Sciatic nerve (tissue), 2 donors: ENCODE data around the gene CDX1. TPM values are rescaled to one million over a fixed set of nuclear protein-coding genes. Genes with fewer than 3 reads are reported as not detected.
A peak's percentile ranks its signal among the peaks of the same experiment; 100 is the strongest.

Source experiments
- ATAC-seq: fragments of 200-7000 bp; cut with Tn5 transposase; one replicate; pipeline ENCODE4 v1.9.1; 2020; ENCODE audit warnings: mild to moderate bottlenecking, moderate library complexity
- DNase-seq: peaks from one replicate; pipeline ENCODE4 v3.0.0-alpha.2; 2020; ENCODE audit warnings: low spot score
- intact Hi-C: fragments of 100-400 bp; cut with DNase I; formaldehyde crosslinking; loops from one replicate; pipeline ENCODE4 v1.14.2; 2022
- total RNA-seq: library from RNA; stranded (reverse); fragmentation: NEBNext Ultra II Directional; extraction: Animal tissue kit (Norgen Biotek cat#: 25700); gene quantifications from one replicate; pipeline ENCODE4 v1.2.1, GENCODE V29; 2021
- donor health status: DM: no; HTN: no; CAD: no.
- donor health status: DM: no; HTN: no; CAD: no.

CDX1 gene
- total RNA-seq, 1 donor from 2014 or later: not detected

DNA sequence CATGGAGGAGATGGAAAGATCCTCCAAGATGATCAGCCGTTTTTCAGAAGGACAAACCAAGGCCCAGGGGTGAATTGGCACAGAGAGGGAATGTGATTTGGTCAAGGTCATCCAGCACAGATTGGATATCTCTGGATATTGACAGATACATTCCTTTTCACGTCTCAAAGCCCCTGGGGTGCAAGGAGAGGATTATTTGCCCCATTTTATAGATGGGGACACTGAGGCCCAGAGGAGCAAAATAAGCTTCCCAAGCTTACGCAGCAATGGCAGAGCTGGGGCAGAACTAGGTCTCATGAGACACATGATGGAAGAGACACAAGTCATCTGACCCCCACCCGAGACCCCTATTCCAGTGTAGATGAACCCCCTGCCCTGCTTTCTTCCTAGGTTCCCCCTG, 10.0 kb upstream of the CDX1 start:
- no peak for ATAC-seq
- no peak for DNase-seq
- intact Hi-C loops: no loop called here

DNA sequence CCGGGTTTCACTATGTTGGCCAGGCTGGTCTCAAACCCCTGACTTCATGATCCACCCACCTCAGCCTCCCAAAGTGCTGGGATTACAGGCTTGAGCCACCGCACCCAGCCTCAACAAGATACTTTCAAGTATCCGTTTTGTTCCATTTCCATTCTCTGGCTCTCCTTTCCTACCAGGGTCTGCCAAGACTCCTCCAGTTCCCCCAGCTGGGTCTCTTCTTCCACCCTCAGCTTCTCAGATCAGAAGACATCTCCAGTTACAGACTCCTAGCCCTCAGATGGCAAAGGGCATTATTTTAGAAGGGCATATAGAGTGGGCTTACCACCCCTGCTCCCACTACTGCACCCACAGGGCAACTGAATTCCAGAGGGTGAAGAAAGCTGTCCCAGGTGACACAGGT, 9.4 kb upstream of the CDX1 start:
- no peak for DNase-seq
- no peak for ATAC-seq
- intact Hi-C loops: no loop called here

- no peak for ATAC-seq
- intact Hi-C loops: no loop called here
- no peak for DNase-seq
Measured at GRCh38 chr5:150158170-150158949, 8.2 kb upstream of the CDX1 start.

DNA sequence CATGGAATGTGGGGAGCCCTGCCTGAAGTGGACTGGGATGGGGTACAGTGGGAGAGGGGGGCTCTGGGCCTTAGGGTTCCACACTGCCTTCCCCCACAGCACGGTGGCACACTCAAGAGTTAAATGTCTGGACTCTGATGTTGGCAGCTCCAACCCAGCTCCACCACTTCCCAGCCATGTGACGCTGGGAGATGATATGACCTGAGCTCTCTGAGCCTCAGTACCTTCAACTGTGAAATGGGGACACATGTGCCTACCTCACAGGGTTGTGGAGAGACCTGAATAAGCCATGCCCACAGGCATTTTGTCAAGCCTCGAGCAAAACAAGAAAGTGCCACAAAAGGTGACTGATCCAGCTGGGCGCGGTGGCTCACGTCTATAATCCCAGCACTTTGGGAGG, 7.5 kb upstream of the CDX1 start:
- DNase-seq: no peak
- intact Hi-C loops: no loop called here

GRCh38 chr5:150159741-150160179, 6.8 kb upstream of the CDX1 start:
- intact Hi-C loops: loop anchor here (5.0 kb wide), 1 partner anchor 58 kb away; no protein-coding TSS in a partner anchor
- no peak for DNase-seq
- no peak for ATAC-seq

More for the DNA sequence above, 7.5 kb upstream of the CDX1 start:
- no peak for ATAC-seq

GRCh38 chr5:150160448-150161081, 6.0 kb upstream of the CDX1 start:
- intact Hi-C loops: loop anchor here (5.0 kb wide), 1 partner anchor 57 kb away; no protein-coding TSS in a partner anchor
- no peak for DNase-seq
- ATAC-seq: no peak

- ATAC-seq (peak; percentile 63), DNase-seq (peak; percentile 94)
- intact Hi-C loops: loop anchor here (5.0 kb wide), 1 partner anchor 56 kb away; no protein-coding TSS in a partner anchor
Measured at GRCh38 chr5:150161242-150162141, 5.1 kb upstream of the CDX1 start.

DNA sequence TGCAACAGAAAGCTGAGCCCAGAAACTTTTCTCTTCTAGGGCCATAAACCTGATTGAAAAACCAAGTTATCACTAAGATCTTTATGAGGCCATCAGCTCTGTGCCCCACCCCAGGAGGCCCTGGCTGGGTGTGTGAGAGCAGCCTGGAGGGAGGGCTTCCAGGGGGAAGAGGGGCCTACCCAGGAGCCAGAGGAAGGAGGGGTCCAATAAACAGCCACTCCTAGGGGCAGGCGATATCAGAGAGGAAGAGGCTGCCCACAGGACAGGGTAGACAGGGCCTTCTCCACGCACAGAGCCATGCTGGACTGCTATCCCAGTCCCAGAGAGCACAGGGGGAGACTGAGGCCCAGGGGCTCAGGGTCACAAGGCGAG, 4.5 kb upstream of the CDX1 start:
- ATAC-seq: no peak
- intact Hi-C loops: loop anchor here (5.0 kb wide), 1 partner anchor 55 kb away; no protein-coding TSS in a partner anchor
- DNase-seq: no peak

DNA sequence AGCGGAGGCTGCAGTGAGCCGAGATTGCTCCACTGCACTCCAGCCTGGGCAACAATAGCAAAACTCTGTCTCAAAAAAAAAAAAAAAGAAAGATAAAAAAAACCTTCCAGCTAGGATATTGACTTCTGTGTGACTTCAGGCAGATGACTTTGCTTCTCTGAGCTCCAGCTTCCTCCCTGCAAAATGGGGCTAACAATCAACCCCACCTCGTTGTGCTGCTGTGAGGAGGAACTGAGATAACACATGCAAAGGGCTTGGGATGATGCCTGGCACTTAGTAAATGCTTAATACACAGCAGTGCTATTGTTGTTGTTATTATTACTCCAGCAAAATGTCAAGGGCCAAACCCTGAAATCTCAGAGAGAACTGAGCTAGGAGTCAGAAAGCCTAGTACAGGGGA, 3.5 kb upstream of the CDX1 start:
- intact Hi-C loops: loop anchor here (5.0 kb wide), 1 partner anchor 54 kb away; no protein-coding TSS in a partner anchor
- ATAC-seq (no peak), DNase-seq (no peak)

DNA sequence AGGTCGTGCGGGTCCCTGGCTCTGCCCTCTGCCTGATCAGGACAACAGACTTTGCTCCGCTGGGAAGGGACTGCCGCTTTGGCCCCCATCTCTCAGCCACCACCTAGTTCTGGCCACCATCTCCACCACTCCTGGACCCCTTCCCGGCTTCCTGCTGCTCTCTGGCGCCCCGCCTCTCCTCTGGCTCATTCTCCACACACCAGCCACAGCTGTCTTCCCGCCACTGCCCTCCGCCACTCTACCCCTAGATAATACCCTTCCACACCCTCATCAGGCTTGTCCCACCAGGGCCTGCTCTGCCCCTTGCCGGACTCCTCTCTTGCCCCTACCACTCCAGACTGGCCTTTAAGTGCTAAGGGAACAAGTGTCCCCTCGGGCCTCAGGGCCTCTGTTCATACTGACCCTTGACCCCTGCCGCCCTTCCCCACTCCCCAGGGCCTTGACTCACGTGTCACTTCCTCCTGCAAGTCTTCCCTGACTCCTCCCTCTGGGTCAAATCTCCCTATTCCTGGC, 3.0 kb upstream of the CDX1 start:
- intact Hi-C loops: loop anchor here (5.0 kb wide), 1 partner anchor 54 kb away; no protein-coding TSS in a partner anchor
- DNase-seq: no peak
- peak; percentile 70 for ATAC-seq

DNA sequence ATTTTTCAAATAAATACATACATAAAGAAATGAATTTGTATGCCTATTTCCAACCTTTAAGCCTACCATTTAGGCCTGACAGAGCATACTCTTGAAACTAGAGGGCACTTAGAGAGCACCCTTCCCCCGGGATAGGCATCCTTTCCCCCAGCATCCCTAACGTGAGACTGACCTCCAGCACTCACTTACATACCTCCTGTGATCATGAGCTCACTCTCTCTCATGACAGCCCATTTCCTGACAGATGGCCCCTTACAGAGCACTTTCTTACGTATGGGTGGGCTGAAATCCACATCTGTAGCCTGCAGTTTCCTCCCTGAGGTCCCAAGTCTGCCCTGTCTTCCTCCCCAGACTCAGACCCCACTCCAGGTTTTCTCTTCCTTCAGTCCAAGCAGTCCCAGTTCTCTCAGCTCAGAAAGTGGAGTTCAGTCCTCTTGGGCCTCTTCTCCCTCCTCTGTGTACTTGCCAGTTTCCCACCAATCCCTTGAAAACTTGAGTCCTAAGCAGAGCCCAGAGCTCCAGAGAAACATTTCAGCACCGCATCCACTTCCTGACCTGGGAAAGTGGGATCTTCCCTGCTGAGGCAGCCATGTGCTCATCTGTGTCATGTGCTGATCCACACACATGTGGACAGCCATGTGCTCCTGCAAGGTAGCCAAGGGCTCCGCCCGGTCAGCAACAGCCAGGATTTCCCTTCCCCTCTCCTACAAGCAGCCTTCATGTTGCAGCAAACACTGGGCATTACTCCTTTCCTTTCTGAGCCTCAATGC, 2.2 kb upstream of the CDX1 start:
- ATAC-seq (peak; percentile 65), DNase-seq (no peak)
- intact Hi-C loops: loop anchor here (5.0 kb wide), 1 partner anchor 53 kb away; no protein-coding TSS in a partner anchor

DNA sequence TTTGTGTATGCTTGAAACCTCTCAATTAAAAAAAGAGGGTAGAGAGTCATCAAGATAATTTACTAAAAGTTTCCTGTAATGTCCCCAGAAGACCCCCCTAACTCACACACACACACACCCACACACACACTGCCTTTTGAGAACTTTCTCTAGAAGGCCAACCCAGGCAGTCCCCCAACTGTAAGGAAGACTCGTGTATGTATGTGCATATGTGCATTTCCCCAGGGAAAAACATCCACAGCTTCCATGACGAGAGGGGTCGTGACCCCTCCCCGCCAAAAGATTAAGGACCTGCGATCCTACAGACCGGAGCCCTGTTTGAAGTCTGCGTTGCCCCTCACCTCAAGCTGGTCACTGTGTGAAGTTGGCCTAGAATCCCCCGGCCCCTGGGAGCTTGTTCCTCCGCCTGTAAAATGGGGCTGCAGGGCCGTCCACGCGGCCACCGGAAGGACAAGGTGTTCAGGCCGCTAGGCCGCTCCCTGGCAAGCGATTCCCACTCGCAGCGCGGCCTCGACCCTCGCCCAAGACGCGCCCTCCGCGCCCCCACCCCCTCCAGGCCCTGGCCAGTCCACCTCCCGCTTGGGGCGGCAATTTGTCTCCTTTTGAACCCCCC, 435 bp upstream of the CDX1 start:
- DNase-seq: no peak
- ATAC-seq: no peak
- intact Hi-C loops: no loop called here

DNA sequence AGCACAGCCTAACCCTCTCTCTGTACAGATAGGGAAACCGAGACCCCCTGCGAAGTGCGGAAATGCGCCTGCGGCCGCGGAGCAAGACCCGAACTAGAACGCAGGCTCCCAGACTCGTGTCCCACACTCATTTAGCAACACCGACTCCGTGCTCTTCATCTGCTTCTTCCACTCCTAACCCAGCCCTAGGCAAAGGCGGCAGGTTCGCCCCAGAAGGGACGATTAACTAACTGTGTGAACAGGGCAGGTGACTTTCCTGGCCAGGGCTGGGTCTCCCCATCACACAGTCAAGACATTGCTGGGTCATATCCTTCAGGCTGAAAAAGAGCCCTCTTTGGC, 903 bp downstream of the CDX1 start:
- ATAC-seq (no peak), DNase-seq (no peak)
- intact Hi-C loops: no loop called here

- intact Hi-C loops: no loop called here
- no peak for ATAC-seq
- no peak for DNase-seq
Measured at GRCh38 chr5:150167908-150168307, 1.3 kb downstream of the CDX1 start.

GRCh38 chr5:150168864-150169263, 2.3 kb downstream of the CDX1 start:
- ATAC-seq (no peak), DNase-seq (no peak)
- intact Hi-C loops: no loop called here

- DNase-seq (no peak), ATAC-seq (no peak)
- intact Hi-C loops: no loop called here
Measured at GRCh38 chr5:150172145-150172544, 5.6 kb downstream of the CDX1 start.

GRCh38 chr5:150172556-150172955, 6.0 kb downstream of the CDX1 start:
- ATAC-seq: no peak
- DNase-seq: no peak
- intact Hi-C loops: no loop called here

- intact Hi-C loops: no loop called here
Measured at GRCh38 chr5:150173161-150173560, 6.6 kb downstream of the CDX1 start.

More at GRCh38 chr5:150173161-150173560, 6.6 kb downstream of the CDX1 start:
- no peak for ATAC-seq
- DNase-seq: no peak
